Activated T-cell treated with anti-CD3 and anti-CD28 coated beads, Interleukin-2, amount 50 U/mL, for 72 hours (primary cell): Measurements from ENCODE around the gene LRRC42. TPM values are rescaled to one million over a fixed set of nuclear protein-coding genes. Genes with fewer than 3 reads are reported as not detected.
A peak's percentile ranks its signal among the peaks of the same experiment; 100 is the strongest.
"Not testable (repeated sequence)": the region's sequence is repeated elsewhere in the genome, so short reads cannot be mapped to it uniquely, and the experiment has no call there.

Experiments used
- ATAC-seq, 2 donors: fragments of 150-1000 bp; cut with Tn5 transposase; replicated peaks in 1 of 2; 2 replicates each; pipeline ENCODE4 v1.10.0; 2021; ENCODE audit warnings: moderate library complexity in 2 of 2, mild to moderate bottlenecking in 1 of 2
- DNase-seq, 2 donors: peaks; one replicate each; pipeline ENCODE4 v3.0.0; 2021 to 2022; ENCODE audit warnings: mixed read lengths in 1 of 2
- H3K27ac Mint-ChIP-seq: one replicate; pipeline ENCODE4 v1.8.0; 2022; ENCODE audit warnings: mild to moderate bottlenecking, moderate library complexity, mixed read lengths
- H3K27me3 Mint-ChIP-seq: one replicate; pipeline ENCODE4 v1.8.0; 2022; ENCODE audit warnings: low read depth, mixed read lengths
- H3K36me3 Mint-ChIP-seq, 2 donors: one replicate each; pipeline ENCODE4 v1.8.0; 2022; ENCODE audit warnings: mixed read lengths in 2 of 2, mild to moderate bottlenecking in 1 of 2; ENCODE audit not compliant: insufficient read depth in 2 of 2
- H3K4me1 Mint-ChIP-seq: one replicate; pipeline ENCODE4 v1.8.0; 2022; ENCODE audit warnings: low read depth, mixed read lengths
- H3K4me3 Mint-ChIP-seq, 2 donors: one replicate each; pipeline ENCODE4 v1.8.0; 2022; ENCODE audit warnings: mild to moderate bottlenecking in 2 of 2, mixed read lengths in 2 of 2, moderate library complexity in 2 of 2
- H3K9me3 Mint-ChIP-seq, 2 donors: one replicate each; pipeline ENCODE4 v1.8.0; 2022; ENCODE audit warnings: mixed read lengths in 2 of 2
- total RNA-seq, 2 donors: library from RNA; stranded (reverse); gene quantifications; one replicate each; pipeline ENCODE4 v1.2.3, GENCODE V29; 2022

Gene LRRC42
- total RNA-seq, 2 donors from 2014 or later = 39.0 to 40.3 TPM

GRCh38 chr1:53964109-53964508 is 18.0 kb downstream of the LRRC42 start:
- Mint-ChIP-seq H3K9me3 (no peaks in the 10 kb centered on the region), H3K36me3 (peaks cover 0 to 23% of the 10 kb centered on the region in 2 donors)

GRCh38 chr1:53966794-53967193 is 20.6 kb downstream of the LRRC42 start:
- no peaks in the 10 kb centered on the region for H3K27me3 Mint-ChIP-seq
- peaks cover 2% of the 10 kb centered on the region for H3K4me1 Mint-ChIP-seq

More at GRCh38 chr1:53964109-53964508, 18.0 kb downstream of the LRRC42 start:
- ATAC-seq (no peak), DNase-seq (no peak)
- Mint-ChIP-seq H3K4me3 (no peak overlapping the region), H3K27ac (no peak overlapping the region), H3K27me3 (no peaks in the 10 kb centered on the region), H3K4me1 (no peaks in the 10 kb centered on the region)

DNA sequence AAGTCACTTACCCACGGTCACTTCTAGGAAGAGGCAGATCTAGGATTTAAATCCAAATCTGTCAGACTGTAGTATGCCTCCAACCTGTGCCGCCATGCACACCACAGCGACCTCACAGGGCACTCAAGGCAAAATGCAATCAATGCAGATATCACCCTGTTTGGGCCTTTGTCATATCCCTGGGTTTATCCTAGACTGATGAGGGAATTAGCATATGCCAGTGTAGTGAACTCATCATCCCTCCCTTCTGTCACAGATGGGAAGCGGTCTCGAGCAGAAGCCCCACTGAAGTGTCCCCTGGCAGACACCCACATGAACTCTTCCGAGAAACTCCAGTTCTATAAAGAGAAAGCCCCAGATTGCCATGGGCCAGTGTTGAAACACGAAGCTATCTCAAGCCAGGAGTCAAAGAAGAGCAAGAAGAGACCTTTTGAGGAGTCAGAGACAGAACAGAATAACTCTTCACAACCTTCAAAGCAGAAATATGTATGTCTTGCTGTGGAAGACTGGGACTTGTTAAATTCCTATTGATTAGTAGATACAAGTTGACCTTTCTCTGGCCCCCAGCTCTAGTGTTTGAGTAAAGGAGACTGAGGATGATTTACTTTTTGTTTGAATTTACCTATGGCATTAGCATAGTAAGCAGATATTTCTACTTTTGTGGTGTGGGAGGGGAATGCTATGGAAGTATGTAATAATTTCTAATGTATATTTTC is 21.4 kb downstream of the LRRC42 start:
- no peaks in the 10 kb centered on the region for H3K9me3 Mint-ChIP-seq
- H3K27ac Mint-ChIP-seq = no peak overlapping the region
- no peak overlapping the region for H3K4me3 Mint-ChIP-seq
- peaks cover 0 to 24% of the 10 kb centered on the region in 2 donors for H3K36me3 Mint-ChIP-seq
- ATAC-seq (no peak), DNase-seq (no peak)
- H3K4me1 Mint-ChIP-seq = peaks cover 5% of the 10 kb centered on the region
- H3K27me3 Mint-ChIP-seq = no peaks in the 10 kb centered on the region

More at GRCh38 chr1:53966794-53967193, 20.6 kb downstream of the LRRC42 start:
- ATAC-seq = no peak
- Mint-ChIP-seq H3K36me3 (peaks cover 0 to 27% of the 10 kb centered on the region in 2 donors), H3K27ac (no peak overlapping the region), H3K4me3 (no peak overlapping the region), H3K9me3 (no peaks in the 10 kb centered on the region)
- DNase-seq = no peak

DNA sequence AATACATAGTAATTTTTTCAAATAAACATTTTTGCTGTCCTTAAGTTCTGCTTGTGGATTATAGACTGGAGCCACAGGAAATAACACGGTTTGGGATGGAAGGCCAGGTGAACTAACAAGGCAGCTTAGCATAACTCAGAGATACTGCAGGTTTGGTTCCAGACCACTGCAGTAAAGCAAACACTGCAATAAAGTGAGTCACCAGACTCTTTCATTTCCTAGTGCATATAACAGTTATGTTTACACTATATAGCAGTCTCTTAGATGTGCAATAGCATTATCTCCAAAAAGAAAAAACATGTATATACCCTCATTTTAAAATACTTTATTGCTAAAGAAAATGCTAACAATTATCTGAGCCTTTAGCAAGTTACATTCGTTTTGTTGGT is 22.0 kb downstream of the LRRC42 start:
- DNase-seq = no peak
- no peak for ATAC-seq
- Mint-ChIP-seq H3K4me1 (peaks cover 5% of the 10 kb centered on the region), H3K36me3 (peaks cover 0 to 21% of the 10 kb centered on the region in 2 donors), H3K27me3 (no peaks in the 10 kb centered on the region), H3K27ac (no peak overlapping the region), H3K9me3 (no peaks in the 10 kb centered on the region), H3K4me3 (no peak overlapping the region)

GRCh38 chr1:53969323-53969722 is 23.2 kb downstream of the LRRC42 start:
- H3K36me3 Mint-ChIP-seq = peaks cover 0 to 23% of the 10 kb centered on the region in 2 donors
- H3K4me3 Mint-ChIP-seq, H3K27ac Mint-ChIP-seq, H3K27me3 Mint-ChIP-seq, ATAC-seq, H3K9me3 Mint-ChIP-seq, DNase-seq, H3K4me1 Mint-ChIP-seq: not testable (repeated sequence)

DNA sequence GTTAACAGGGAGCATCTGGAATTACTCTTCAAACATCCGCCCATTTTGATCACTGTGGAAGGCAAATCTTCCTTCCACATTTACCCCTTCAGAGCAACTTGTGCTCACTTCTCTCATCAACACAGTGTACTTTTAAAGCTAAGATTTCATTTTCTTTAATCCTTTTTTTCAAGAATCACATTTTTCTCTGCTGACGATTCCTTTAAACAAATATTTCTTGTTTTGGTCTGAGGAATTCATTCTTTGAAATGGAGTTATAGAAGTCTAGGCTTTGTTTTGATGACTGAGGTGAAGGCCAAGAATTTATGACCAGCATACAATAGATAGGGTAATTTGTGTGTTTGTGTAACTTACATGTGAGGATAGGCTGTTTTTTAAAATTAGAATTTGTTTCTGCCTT is 25.6 kb downstream of the LRRC42 start:
- Mint-ChIP-seq H3K36me3 (peaks cover 0 to 19% of the 10 kb centered on the region in 2 donors), H3K27me3 (no peaks in the 10 kb centered on the region), H3K4me1 (peaks cover 5% of the 10 kb centered on the region), H3K4me3 (no peak overlapping the region), H3K9me3 (no peaks in the 10 kb centered on the region), H3K27ac (peak overlapping the region; percentile 7)
- no peak for DNase-seq
- ATAC-seq = no peak

DNA sequence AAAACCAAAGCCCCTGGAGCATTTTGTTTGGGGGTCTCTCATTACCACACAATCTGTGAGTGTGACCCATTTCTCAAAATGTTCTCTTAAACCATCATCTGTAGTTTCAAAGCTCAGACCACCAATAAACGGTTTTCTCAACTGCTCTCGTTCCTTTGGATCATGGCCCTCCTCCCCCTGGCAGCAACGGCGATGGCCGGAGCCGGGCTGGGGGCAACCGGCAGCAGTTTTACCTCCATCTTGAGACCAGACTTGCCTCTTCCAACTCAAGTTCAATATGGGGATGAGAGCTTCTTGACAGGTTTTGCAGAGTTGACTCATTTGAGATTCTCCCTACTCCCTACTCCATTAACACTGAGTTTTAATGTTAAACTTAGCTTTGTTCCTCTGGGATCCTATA is 29.7 kb downstream of the LRRC42 start:
- H3K9me3 Mint-ChIP-seq = no peaks in the 10 kb centered on the region
- no peak overlapping the region for H3K27ac Mint-ChIP-seq
- ATAC-seq (no peak), DNase-seq (no peak)
- H3K4me1 Mint-ChIP-seq = peaks cover 5% of the 10 kb centered on the region
- H3K27me3 Mint-ChIP-seq = no peaks in the 10 kb centered on the region
- H3K36me3 Mint-ChIP-seq = peaks cover 0 to 7% of the 10 kb centered on the region in 2 donors
- no peak overlapping the region for H3K4me3 Mint-ChIP-seq

GRCh38 chr1:53979712-53980450 is 33.7 kb downstream of the LRRC42 start:
- H3K4me1 Mint-ChIP-seq = no peaks in the 10 kb centered on the region
- no peaks in the 10 kb centered on the region for H3K27me3 Mint-ChIP-seq
- DNase-seq = no peak
- H3K36me3 Mint-ChIP-seq = no peaks in the 10 kb centered on the region
- no peaks in the 10 kb centered on the region for H3K9me3 Mint-ChIP-seq
- H3K27ac Mint-ChIP-seq = no peak overlapping the region
- ATAC-seq = no peak
- H3K4me3 Mint-ChIP-seq = no peak overlapping the region

DNA sequence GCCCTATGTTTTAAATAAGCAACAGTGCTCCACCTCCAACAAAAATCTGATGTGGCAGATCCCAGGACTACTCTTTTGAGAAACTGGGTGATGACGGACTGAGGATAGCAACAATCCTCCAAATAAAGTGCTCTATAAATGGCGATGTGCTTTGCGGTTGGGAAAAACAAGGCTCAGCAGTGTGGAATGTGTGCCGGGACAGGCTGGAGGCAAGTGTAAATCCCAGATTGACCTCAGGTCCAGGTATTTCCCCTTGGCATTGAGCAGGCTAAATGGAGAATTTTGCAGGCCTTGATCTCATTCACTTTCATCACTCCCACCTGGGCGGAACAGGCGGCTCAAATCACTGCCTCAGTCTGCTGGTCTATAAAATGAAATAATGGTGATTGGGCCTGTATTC is 35.1 kb downstream of the LRRC42 start:
- Mint-ChIP-seq H3K36me3 (no peaks in the 10 kb centered on the region), H3K27ac (no peak overlapping the region), H3K4me3 (no peak overlapping the region), H3K9me3 (no peaks in the 10 kb centered on the region), H3K4me1 (peaks cover 6% of the 10 kb centered on the region), H3K27me3 (no peaks in the 10 kb centered on the region)
- ATAC-seq = no peak
- DNase-seq = no peak

- H3K4me1 Mint-ChIP-seq = peaks cover 15% of the 10 kb centered on the region
- DNase-seq (no peak), ATAC-seq (no peak)
- H3K9me3 Mint-ChIP-seq = no peaks in the 10 kb centered on the region
- no peaks in the 10 kb centered on the region for H3K27me3 Mint-ChIP-seq
- no peak overlapping the region for H3K27ac Mint-ChIP-seq
- no peaks in the 10 kb centered on the region for H3K36me3 Mint-ChIP-seq
- H3K4me3 Mint-ChIP-seq = peak overlapping the region in 1 of 2 donors; percentile 19
These were observed 36.0 kb downstream of the LRRC42 start for GRCh38 chr1:53982034-53982762.

- H3K27ac Mint-ChIP-seq = no peak overlapping the region
- no peak for DNase-seq
- no peaks in the 10 kb centered on the region for H3K36me3 Mint-ChIP-seq
- ATAC-seq = no peak
- no peaks in the 10 kb centered on the region for H3K27me3 Mint-ChIP-seq
- no peak overlapping the region for H3K4me3 Mint-ChIP-seq
- no peaks in the 10 kb centered on the region for H3K9me3 Mint-ChIP-seq
- H3K4me1 Mint-ChIP-seq = peaks cover 20% of the 10 kb centered on the region
These were observed 36.6 kb downstream of the LRRC42 start for GRCh38 chr1:53982763-53983104.

DNA sequence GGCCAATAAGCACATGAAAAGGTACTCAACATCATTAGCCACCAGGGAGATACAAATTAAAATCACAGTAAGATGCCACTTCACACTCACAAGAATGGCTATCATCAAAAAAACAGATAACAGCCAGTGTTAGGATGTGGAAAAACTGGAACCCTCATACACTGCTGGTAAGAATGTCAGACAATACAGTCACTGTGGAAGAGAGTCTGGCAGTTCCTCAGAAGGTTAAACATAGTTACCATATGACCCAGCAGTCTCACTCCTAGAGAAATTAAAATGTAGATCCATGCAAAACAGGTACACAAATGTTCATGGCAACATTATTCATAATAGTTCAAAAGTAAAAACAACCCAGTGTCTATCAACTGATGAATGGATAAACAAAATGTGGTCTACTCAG is 38.6 kb downstream of the LRRC42 start:
- Mint-ChIP-seq H3K4me3 (no peak overlapping the region), H3K4me1 (peaks cover 32% of the 10 kb centered on the region), H3K27ac (no peak overlapping the region), H3K9me3 (no peaks in the 10 kb centered on the region), H3K36me3 (no peaks in the 10 kb centered on the region), H3K27me3 (no peaks in the 10 kb centered on the region)
- DNase-seq (no peak), ATAC-seq (no peak)

DNA sequence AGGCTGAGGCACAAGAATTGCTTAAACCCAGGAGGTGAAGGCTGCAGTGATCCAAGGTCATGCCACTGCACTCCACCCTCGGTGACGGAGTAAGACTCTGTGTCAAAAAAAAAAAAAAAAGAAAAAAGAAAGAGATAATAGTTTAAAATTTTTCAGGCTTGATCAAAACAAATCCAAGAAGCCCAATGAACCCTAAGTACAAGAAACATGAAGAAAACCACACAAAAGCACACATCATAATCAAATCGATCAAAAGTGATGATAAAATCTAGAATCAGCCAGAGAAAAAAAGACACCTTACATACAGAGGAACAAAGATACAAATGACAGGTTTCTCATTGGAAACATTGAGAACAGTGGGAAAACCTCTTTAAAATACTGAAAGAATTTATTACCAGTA is 40.3 kb downstream of the LRRC42 start:
- no peak for ATAC-seq
- Mint-ChIP-seq H3K4me1 (peaks cover 32% of the 10 kb centered on the region), H3K4me3 (no peak overlapping the region), H3K36me3 (no peaks in the 10 kb centered on the region), H3K27ac (no peak overlapping the region), H3K27me3 (no peaks in the 10 kb centered on the region), H3K9me3 (no peaks in the 10 kb centered on the region)
- DNase-seq = no peak
